OCI-LY3 (cell line): Measurements from ENCODE around the gene CIAO3.

Source experiments
- CTCF ChIP-seq: fragments of 200-600, 300-600 bp; sonication (generic); IDR thresholded peaks from 2 replicates; pipeline ENCODE4 v1.5.1; 2014; ENCODE audit warnings: antibody characterized with exemption, low read length, low read depth
- EZH2phosphoT487 ChIP-seq: fragments of 200-600 bp; shearing (Covaris generic); IDR thresholded peaks from 2 replicates; pipeline ENCODE4 v1.6.1; 2018; ENCODE audit warnings: antibody characterized with exemption, mixed run types, low read depth

GRCh38 chr16:788399-789126 lies 47.8 kb upstream of the CIAO3 start, which contains the start of gene CHTF18:
- TF ChIP-seq CTCF: no peak
- no peak for TF ChIP-seq EZH2phosphoT487
